Measurements from ENCODE around the gene FAM3C. TPM values are rescaled to one million over a fixed set of nuclear protein-coding genes. Genes with fewer than 3 reads are reported as not detected.

FAM3C gene
- total and polyA plus RNA-seq, 2 experiments from 2014 or later = 33.9 to 60.3 TPM

DNA sequence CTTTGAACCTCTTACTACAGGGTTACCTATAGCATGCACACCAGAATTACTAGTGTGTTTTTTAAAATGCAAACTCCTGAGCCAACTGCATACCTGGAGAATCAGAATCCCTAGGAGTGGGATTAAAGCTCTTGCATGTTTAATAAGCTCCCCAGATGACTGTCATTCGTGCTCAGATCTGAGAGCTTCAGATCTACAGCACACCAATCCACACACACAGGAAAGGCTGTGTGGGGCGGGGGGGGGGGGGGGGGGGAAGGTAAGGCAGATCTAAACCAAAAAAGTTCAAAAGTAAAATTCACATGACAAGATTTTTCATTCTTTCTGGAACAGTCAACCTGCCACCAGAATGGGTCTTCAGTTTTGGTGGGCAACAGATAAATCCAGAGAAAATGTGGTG is 5.5 kb downstream of the FAM3C start:
- H3K4me3 Mint-ChIP-seq = no peak overlapping the region
- no peak for ATAC-seq

More for the DNA sequence above, 5.5 kb downstream of the FAM3C start:
- H3K4me1 Mint-ChIP-seq = peaks cover 46% of the 10 kb centered on the region; the same call in 2 of the 3 replicates
- peaks cover 9% of the 10 kb centered on the region; the same call in 1 of the 2 replicates for H4K20me1 ChIP-seq (replicated peaks; ENCODE audit: insufficient read depth)
- no peaks in the 10 kb centered on the region for H3K9me2 ChIP-seq (ENCODE audit: insufficient read depth)
- no peak for DNase-seq (ENCODE audit: low spot score)
- no peak overlapping the region for H3K4me2 ChIP-seq
- no peaks in the 10 kb centered on the region for H3F3A ChIP-seq (replicated peaks; ENCODE audit: low read depth)
- H3K36me3 Mint-ChIP-seq (ENCODE audit: low read depth) = peaks cover 20% of the 10 kb centered on the region
- TF ChIP-seq CREB1 (CRISPR knock-in tag; IDR thresholded peaks at IDR 0.05; ENCODE audit: low read depth) (no peak), POLR2AphosphoS5 (IDR thresholded peaks at IDR 0.05; ENCODE audit: low read depth) (no peak), ZNF114 (CRISPR knock-in tag; IDR thresholded peaks at IDR 0.05) (no peak), EZH2phosphoT487 (IDR thresholded peaks at IDR 0.05; ENCODE audit: unreplicated experiment) (no peak), ZNF331 (CRISPR knock-in tag; IDR thresholded peaks at IDR 0.05; ENCODE audit: low read depth) (no peak), JUNB (IDR thresholded peaks at IDR 0.05; ENCODE audit: unreplicated experiment) (no peak), EZH2 (IDR thresholded peaks at IDR 0.05; ENCODE audit: low read depth, unreplicated experiment) (no peak), STAT1 (IDR thresholded peaks at IDR 0.05; ENCODE audit: unreplicated experiment) (no peak), NANOG (IDR thresholded peaks at IDR 0.05; ENCODE audit: borderline replicate concordance) (no peak)
- TF ChIP-seq, protein P1, sequence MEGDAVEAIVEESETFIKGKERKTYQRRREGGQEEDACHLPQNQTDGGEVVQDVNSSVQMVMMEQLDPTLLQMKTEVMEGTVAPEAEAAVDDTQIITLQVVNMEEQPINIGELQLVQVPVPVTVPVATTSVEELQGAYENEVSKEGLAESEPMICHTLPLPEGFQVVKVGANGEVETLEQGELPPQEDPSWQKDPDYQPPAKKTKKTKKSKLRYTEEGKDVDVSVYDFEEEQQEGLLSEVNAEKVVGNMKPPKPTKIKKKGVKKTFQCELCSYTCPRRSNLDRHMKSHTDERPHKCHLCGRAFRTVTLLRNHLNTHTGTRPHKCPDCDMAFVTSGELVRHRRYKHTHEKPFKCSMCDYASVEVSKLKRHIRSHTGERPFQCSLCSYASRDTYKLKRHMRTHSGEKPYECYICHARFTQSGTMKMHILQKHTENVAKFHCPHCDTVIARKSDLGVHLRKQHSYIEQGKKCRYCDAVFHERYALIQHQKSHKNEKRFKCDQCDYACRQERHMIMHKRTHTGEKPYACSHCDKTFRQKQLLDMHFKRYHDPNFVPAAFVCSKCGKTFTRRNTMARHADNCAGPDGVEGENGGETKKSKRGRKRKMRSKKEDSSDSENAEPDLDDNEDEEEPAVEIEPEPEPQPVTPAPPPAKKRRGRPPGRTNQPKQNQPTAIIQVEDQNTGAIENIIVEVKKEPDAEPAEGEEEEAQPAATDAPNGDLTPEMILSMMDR (conservative IDR thresholded peaks at IDR 0.05; ENCODE audit: low read depth in 2 of 2) = no peak
- TF ChIP-seq, protein P2, sequence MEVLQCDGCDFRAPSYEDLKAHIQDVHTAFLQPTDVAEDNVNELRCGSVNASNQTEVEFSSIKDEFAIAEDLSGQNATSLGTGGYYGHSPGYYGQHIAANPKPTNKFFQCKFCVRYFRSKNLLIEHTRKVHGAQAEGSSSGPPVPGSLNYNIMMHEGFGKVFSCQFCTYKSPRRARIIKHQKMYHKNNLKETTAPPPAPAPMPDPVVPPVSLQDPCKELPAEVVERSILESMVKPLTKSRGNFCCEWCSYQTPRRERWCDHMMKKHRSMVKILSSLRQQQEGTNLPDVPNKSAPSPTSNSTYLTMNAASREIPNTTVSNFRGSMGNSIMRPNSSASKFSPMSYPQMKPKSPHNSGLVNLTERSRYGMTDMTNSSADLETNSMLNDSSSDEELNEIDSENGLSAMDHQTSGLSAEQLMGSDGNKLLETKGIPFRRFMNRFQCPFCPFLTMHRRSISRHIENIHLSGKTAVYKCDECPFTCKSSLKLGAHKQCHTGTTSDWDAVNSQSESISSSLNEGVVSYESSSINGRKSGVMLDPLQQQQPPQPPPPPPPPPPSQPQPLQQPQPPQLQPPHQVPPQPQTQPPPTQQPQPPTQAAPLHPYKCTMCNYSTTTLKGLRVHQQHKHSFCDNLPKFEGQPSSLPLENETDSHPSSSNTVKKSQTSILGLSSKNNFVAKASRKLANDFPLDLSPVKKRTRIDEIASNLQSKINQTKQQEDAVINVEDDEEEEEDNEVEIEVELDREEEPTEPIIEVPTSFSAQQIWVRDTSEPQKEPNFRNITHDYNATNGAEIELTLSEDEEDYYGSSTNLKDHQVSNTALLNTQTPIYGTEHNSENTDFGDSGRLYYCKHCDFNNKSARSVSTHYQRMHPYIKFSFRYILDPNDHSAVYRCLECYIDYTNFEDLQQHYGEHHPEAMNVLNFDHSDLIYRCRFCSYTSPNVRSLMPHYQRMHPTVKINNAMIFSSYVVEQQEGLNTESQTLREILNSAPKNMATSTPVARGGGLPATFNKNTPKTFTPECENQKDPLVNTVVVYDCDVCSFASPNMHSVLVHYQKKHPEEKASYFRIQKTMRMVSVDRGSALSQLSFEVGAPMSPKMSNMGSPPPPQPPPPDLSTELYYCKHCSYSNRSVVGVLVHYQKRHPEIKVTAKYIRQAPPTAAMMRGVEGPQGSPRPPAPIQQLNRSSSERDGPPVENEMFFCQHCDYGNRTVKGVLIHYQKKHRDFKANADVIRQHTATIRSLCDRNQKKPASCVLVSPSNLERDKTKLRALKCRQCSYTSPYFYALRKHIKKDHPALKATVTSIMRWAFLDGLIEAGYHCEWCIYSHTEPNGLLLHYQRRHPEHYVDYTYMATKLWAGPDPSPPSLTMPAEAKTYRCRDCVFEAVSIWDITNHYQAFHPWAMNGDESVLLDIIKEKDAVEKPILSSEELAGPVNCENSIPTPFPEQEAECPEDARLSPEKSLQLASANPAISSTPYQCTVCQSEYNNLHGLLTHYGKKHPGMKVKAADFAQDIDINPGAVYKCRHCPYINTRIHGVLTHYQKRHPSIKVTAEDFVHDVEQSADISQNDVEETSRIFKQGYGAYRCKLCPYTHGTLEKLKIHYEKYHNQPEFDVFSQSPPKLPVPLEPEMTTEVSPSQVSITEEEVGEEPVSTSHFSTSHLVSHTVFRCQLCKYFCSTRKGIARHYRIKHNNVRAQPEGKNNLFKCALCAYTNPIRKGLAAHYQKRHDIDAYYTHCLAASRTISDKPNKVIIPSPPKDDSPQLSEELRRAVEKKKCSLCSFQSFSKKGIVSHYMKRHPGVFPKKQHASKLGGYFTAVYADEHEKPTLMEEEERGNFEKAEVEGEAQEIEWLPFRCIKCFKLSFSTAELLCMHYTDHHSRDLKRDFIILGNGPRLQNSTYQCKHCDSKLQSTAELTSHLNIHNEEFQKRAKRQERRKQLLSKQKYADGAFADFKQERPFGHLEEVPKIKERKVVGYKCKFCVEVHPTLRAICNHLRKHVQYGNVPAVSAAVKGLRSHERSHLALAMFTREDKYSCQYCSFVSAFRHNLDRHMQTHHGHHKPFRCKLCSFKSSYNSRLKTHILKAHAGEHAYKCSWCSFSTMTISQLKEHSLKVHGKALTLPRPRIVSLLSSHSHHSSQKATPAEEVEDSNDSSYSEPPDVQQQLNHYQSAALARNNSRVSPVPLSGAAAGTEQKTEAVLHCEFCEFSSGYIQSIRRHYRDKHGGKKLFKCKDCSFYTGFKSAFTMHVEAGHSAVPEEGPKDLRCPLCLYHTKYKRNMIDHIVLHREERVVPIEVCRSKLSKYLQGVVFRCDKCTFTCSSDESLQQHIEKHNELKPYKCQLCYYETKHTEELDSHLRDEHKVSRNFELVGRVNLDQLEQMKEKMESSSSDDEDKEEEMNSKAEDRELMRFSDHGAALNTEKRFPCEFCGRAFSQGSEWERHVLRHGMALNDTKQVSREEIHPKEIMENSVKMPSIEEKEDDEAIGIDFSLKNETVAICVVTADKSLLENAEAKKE (CRISPR knock-in tag; IDR thresholded peaks at IDR 0.05) = no peak
- TF ChIP-seq, protein P3, sequence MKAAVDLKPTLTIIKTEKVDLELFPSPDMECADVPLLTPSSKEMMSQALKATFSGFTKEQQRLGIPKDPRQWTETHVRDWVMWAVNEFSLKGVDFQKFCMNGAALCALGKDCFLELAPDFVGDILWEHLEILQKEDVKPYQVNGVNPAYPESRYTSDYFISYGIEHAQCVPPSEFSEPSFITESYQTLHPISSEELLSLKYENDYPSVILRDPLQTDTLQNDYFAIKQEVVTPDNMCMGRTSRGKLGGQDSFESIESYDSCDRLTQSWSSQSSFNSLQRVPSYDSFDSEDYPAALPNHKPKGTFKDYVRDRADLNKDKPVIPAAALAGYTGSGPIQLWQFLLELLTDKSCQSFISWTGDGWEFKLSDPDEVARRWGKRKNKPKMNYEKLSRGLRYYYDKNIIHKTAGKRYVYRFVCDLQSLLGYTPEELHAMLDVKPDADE (IDR thresholded peaks at IDR 0.05) = no peak
- TF ChIP-seq, protein P4, sequence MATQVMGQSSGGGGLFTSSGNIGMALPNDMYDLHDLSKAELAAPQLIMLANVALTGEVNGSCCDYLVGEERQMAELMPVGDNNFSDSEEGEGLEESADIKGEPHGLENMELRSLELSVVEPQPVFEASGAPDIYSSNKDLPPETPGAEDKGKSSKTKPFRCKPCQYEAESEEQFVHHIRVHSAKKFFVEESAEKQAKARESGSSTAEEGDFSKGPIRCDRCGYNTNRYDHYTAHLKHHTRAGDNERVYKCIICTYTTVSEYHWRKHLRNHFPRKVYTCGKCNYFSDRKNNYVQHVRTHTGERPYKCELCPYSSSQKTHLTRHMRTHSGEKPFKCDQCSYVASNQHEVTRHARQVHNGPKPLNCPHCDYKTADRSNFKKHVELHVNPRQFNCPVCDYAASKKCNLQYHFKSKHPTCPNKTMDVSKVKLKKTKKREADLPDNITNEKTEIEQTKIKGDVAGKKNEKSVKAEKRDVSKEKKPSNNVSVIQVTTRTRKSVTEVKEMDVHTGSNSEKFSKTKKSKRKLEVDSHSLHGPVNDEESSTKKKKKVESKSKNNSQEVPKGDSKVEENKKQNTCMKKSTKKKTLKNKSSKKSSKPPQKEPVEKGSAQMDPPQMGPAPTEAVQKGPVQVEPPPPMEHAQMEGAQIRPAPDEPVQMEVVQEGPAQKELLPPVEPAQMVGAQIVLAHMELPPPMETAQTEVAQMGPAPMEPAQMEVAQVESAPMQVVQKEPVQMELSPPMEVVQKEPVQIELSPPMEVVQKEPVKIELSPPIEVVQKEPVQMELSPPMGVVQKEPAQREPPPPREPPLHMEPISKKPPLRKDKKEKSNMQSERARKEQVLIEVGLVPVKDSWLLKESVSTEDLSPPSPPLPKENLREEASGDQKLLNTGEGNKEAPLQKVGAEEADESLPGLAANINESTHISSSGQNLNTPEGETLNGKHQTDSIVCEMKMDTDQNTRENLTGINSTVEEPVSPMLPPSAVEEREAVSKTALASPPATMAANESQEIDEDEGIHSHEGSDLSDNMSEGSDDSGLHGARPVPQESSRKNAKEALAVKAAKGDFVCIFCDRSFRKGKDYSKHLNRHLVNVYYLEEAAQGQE (IDR thresholded peaks at IDR 0.05; ENCODE audit: unreplicated experiment) = no peak
- no peak overlapping the region for H3K4me3 ChIP-seq
- H3K27ac Mint-ChIP-seq = no peak overlapping the region
- H3K27me3 ChIP-seq (ENCODE audit: insufficient read depth) = no peaks in the 10 kb centered on the region
- H3K36me3 ChIP-seq (ENCODE audit: insufficient read depth) = 0 out of 2 replicates have a peak, but pooled peaks cover 3% of the 10 kb centered on the region
- H3K27me3 Mint-ChIP-seq (ENCODE audit: insufficient read depth, low read depth, poor library complexity) = no peaks in the 10 kb centered on the region
- H3K79me2 ChIP-seq (replicated peaks; ENCODE audit: insufficient read depth) = peaks cover 98% of the 10 kb centered on the region
- no peak overlapping the region for H2AFZ ChIP-seq
- H3K9me3 Mint-ChIP-seq = no peaks in the 10 kb centered on the region
- peaks cover 23% of the 10 kb centered on the region for H3K4me1 ChIP-seq (ENCODE audit: insufficient read depth)
- no peak overlapping the region for H3K27ac ChIP-seq (ENCODE audit: low read depth)

Data from GM23338 (cell line).